Nephron (organoid): ENCODE measurements around the gene KIF26A.

Experiments
- H3K27ac Mint-ChIP-seq, 3 experiments: 2 replicates each; pipeline ENCODE4 v1.8.0; 2020; ENCODE audit warnings: mixed read lengths in 3 of 3, mild to moderate bottlenecking in 2 of 3, moderate library complexity in 1 of 3
- H3K27me3 Mint-ChIP-seq: 2 replicates; pipeline ENCODE4 v1.8.0; 2021; ENCODE audit warnings: low read depth, mild to moderate bottlenecking, moderate library complexity, mixed read lengths
- H3K36me3 Mint-ChIP-seq: 2 replicates; pipeline ENCODE4 v1.8.0; 2020; ENCODE audit warnings: low read depth, mixed read lengths
- H3K4me1 Mint-ChIP-seq: 2 replicates; pipeline ENCODE4 v1.8.0; 2020; ENCODE audit warnings: mixed read lengths
- H3K4me3 Mint-ChIP-seq, 3 experiments: 2 replicates each; pipeline ENCODE4 v1.8.0; 2020; ENCODE audit warnings: mild to moderate bottlenecking in 3 of 3, mixed read lengths in 3 of 3, moderate library complexity in 2 of 3
- H3K9me3 Mint-ChIP-seq: 2 replicates; pipeline ENCODE4 v1.8.0; 2020; ENCODE audit warnings: mixed read lengths
- TF ChIP-seq, protein P1 (sequence below), 3 experiments: fragments of 200-600 bp; sonication (generic); IDR thresholded peaks; one replicate each; pipeline ENCODE4 v1.5.0; 2021; ENCODE audit warnings: antibody characterized with exemption in 3 of 3; ENCODE audit not compliant: unreplicated experiment in 3 of 3

KIF26A gene

DNA sequence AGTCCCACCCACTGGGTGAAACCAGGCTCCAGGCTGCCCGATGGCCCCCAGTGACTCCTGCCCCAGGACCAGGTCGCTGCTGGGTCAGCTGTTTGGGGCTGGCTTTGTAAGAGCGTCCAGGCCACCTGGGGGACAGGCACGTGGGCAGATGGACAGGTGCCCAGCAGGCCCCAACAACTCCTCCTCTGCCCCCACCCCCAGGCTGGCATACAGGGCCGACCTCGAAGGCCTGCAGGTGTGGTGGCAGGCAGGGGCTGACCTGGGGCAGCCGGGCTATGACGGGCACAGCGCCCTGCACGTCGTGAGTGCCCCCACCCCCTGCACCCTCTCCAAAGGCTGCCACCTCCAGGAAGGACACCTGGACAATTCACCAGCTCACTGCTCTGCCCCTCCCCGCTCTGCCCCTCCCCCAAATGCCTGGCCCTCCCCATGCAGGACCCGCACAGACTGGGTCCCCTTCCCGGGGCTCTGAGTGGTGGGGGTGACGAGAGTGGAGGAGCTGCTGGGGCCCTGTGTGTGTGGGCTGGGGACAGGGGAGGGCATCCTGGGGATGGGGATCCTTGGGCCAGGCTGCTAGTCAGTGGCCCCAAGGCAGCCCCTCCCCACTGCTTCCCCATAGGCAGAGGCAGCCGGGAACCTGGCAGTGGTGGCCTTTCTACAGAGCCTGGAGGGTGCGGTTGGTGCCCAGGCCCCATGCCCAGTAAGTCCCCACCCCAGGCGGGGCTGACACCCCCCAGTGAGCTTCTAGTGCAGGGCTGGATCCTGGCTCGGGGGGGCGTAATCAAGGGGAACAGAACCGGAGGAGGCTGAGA is 26.9 kb upstream of the KIF26A start:
- H3K27me3 Mint-ChIP-seq: peaks cover 50% of the 10 kb centered on the region
- H3K4me1 Mint-ChIP-seq: no peaks in the 10 kb centered on the region

DNA sequence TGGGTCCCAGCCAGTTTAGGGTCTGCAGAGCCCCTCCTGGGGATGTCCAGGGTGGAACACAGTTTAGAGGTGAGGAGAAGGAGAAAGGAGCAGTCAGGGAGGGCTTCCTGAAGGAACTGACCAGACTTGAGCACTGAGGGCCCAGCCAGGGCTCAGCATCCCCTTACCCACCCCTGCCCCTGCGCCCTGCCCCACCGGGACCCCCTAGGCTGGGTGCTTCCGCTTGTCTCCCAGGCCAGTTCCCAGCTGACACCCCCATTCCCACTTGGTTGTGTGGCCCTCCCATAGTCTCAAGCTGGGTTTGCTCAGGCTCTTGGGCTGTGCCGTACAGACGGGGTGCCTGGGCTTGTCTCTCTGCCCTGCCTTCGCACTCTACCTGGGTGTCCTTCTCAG is 26.3 kb upstream of the KIF26A start:
- no peaks in the 10 kb centered on the region for H3K9me3 Mint-ChIP-seq
- H3K4me3 Mint-ChIP-seq: no peak overlapping the region
- H3K27me3 Mint-ChIP-seq: peaks cover 52% of the 10 kb centered on the region
- H3K27ac Mint-ChIP-seq: no peak overlapping the region
- TF ChIP-seq, protein P1, sequence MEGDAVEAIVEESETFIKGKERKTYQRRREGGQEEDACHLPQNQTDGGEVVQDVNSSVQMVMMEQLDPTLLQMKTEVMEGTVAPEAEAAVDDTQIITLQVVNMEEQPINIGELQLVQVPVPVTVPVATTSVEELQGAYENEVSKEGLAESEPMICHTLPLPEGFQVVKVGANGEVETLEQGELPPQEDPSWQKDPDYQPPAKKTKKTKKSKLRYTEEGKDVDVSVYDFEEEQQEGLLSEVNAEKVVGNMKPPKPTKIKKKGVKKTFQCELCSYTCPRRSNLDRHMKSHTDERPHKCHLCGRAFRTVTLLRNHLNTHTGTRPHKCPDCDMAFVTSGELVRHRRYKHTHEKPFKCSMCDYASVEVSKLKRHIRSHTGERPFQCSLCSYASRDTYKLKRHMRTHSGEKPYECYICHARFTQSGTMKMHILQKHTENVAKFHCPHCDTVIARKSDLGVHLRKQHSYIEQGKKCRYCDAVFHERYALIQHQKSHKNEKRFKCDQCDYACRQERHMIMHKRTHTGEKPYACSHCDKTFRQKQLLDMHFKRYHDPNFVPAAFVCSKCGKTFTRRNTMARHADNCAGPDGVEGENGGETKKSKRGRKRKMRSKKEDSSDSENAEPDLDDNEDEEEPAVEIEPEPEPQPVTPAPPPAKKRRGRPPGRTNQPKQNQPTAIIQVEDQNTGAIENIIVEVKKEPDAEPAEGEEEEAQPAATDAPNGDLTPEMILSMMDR (IDR thresholded peaks at IDR 0.05; ENCODE audit: unreplicated experiment in 3 of 3): no peak
- H3K36me3 Mint-ChIP-seq: no peaks in the 10 kb centered on the region
- no peaks in the 10 kb centered on the region for H3K4me1 Mint-ChIP-seq

More for the DNA sequence above, 26.9 kb upstream of the KIF26A start:
- Mint-ChIP-seq H3K36me3 (no peaks in the 10 kb centered on the region), H3K9me3 (no peaks in the 10 kb centered on the region), H3K27ac (no peak overlapping the region), H3K4me3 (no peak overlapping the region)
- TF ChIP-seq, protein P1 (IDR thresholded peaks at IDR 0.05; ENCODE audit: unreplicated experiment in 3 of 3): no peak

DNA sequence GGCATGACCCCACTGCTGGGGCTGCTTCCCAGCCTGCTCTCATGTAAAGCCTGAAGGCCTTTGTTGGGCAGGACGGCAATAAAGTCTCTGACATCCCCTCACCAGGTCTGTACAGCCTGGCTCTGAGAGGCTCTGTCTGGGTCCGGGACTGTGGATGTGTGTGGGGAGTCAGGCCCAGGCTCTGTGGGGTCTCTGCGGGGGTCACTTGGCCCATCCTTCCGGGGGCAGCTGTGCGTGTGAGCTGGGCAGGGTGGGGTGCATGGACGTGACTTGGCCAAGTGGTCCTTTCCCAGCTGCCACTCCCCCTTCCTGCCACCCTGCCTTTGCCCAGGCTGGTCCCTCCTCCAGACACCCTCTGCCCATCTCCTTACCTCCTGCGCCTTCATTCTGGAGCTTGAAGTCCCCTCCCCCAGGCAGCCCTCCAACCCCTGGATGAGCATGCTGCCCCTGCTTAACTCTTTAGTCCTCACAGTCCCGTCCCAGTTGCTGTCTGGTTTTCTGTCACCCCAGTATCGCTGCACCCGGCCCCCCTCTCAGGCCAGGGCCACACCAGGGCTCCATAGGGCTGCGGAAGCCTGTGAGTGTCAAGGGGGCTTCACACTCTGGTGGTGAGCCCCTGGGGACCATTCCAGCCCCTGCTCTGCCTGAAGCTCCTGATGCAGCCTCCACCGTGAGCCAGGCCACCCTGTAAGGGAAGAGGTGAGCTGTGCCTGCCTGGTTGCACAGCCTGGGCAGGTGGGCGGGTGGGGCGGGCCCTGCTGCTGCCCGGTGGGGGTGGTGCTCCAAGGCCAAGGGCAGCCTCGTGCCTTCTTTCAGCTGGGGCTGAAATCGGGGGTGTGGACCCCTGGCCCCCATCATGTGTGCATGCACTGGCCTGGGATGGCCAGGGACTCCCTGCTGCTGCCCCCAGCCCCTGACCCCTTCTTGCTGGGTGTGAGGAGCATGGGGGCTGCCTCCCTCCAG is 25.5 kb upstream of the KIF26A start:
- Mint-ChIP-seq H3K27ac (no peak overlapping the region), H3K27me3 (peaks cover 57% of the 10 kb centered on the region), H3K4me3 (no peak overlapping the region), H3K4me1 (no peaks in the 10 kb centered on the region), H3K36me3 (no peaks in the 10 kb centered on the region), H3K9me3 (no peaks in the 10 kb centered on the region)
- TF ChIP-seq, protein P1 (IDR thresholded peaks at IDR 0.05; ENCODE audit: unreplicated experiment in 3 of 3): no peak

DNA sequence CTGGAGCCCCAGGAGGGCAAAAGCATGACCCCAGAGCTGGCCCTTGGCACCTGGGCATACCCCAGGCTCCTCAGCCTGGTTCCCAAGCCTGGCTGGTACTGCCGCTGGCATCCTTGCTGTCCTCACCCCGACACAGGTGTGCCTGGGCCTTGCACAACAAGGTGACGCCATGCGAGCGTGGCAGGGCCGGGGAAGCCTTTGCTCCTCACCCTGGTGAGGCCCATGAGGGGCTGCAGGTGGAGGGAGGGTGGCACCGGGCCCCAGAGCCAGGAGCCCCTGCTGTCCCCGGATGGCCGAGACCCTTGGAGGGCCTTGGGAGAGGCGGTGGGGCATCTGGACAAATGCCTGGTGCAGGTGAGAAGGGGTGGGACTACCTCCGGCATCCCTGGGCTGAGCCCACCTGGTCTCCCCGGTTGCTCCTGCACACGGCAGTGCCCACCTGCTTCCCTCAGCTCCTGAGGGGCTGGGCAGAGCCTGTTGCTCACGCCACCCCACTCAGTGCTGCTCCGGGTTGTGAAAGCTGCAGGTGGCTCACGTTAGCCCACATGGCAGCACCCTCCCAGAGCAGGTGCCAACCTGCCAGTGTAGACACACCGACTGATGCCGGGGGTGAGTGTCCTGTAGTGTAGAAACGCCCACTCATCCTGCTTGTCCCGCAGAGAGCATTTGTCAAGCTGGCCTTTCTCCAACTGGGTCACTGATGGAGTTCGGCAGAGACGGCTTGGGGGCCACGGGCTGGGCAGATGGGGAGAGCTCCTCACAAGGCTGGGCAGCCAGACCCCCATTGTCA is 24.6 kb upstream of the KIF26A start:
- Mint-ChIP-seq H3K4me1 (no peaks in the 10 kb centered on the region), H3K4me3 (no peak overlapping the region), H3K9me3 (no peaks in the 10 kb centered on the region), H3K36me3 (no peaks in the 10 kb centered on the region), H3K27me3 (peaks cover 64% of the 10 kb centered on the region), H3K27ac (no peak overlapping the region)
- TF ChIP-seq, protein P1 (IDR thresholded peaks at IDR 0.05; ENCODE audit: unreplicated experiment in 3 of 3): no peak

DNA sequence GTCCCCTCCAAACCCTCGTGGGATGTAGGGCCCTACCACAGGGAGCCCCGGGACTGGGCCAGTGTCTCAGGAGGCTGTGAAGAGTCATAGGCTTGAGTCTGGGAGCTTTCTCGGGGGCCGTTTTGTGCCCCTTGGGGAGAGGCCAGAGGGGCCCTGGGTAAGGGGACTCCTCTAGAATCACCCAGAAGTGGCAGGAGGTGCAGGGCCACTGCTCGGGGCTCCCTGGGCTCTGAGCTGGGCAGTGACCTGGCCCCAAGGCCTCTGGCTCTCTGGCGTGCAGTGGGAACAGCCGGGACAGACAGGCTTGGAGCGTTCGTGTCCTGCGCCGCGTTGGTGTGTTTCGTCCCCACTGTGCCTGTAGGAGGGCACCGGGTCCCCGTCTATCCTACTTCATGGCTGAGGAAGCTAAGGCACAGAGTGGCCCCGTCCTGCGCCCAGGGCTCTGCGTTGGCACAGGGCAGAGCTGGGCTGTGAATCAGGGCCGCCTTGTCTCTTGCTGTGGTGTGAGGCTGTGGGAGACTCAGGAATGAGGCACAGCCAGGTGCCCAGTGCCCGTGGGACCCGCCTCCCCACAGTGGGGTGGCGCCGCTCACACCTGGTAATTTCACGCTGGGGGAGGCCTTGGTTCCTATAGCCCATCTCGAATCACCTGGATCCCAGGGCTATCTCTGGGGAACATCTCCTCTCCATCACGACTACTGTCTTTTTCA is 23.8 kb upstream of the KIF26A start:
- H3K27me3 Mint-ChIP-seq: peaks cover 66% of the 10 kb centered on the region
- H3K4me3 Mint-ChIP-seq: no peak overlapping the region
- no peaks in the 10 kb centered on the region for H3K4me1 Mint-ChIP-seq
- TF ChIP-seq, protein P1 (IDR thresholded peaks at IDR 0.05; ENCODE audit: unreplicated experiment in 3 of 3): no peak
- no peak overlapping the region for H3K27ac Mint-ChIP-seq
- H3K36me3 Mint-ChIP-seq: no peaks in the 10 kb centered on the region
- H3K9me3 Mint-ChIP-seq: no peaks in the 10 kb centered on the region
